GM19463 (cell line): ENCODE results near the gene ABCG1.
A peak's percentile ranks its signal among the peaks of the same experiment; 100 is the strongest.
"Not testable (repeated sequence)": the region's sequence is repeated elsewhere in the genome, so short reads cannot be mapped to it uniquely, and the experiment has no call there.

Source experiments
- ATAC-seq: cut with Tn5 transposase; IDR thresholded peaks from one replicate; pipeline ENCODE4 v1.9.1; 2021; ENCODE audit warnings: mild to moderate bottlenecking, moderate library complexity; ENCODE audit not compliant: unreplicated experiment

The ABCG1 gene

GRCh38 chr21:42218836-42219605 lies at the start of gene ABCG1:
Gene ABCG1, plus strand, starts transcription at chr21:42219140. Its CDS starts 123 bp downstream, at chr21:42219263.
- no peak for ATAC-seq

GRCh38 chr21:42169758-42170157 lies 49.2 kb upstream of the ABCG1 start:
- no peak for ATAC-seq

- ATAC-seq: no peak
These were observed 47.6 kb upstream of the ABCG1 start for GRCh38 chr21:42171091-42172053.

GRCh38 chr21:42172596-42173483 lies 46.1 kb upstream of the ABCG1 start:
- no peak for ATAC-seq

GRCh38 chr21:42174173-42174572 lies 44.8 kb upstream of the ABCG1 start:
- ATAC-seq: no peak

GRCh38 chr21:42175110-42175710 lies 43.7 kb upstream of the ABCG1 start:
- no peak for ATAC-seq

- no peak for ATAC-seq
These were observed 42.1 kb upstream of the ABCG1 start for GRCh38 chr21:42176859-42177258.

GRCh38 chr21:42179316-42179715 lies 39.6 kb upstream of the ABCG1 start:
- ATAC-seq: no peak

- not testable (repeated sequence) for ATAC-seq
These were observed 38.9 kb upstream of the ABCG1 start for GRCh38 chr21:42180001-42180400.

- no peak for ATAC-seq
These were observed 36.1 kb upstream of the ABCG1 start for GRCh38 chr21:42182713-42183371.

GRCh38 chr21:42183374-42184266 lies 35.3 kb upstream of the ABCG1 start:
- ATAC-seq: no peak

- no peak for ATAC-seq
These were observed 32.3 kb upstream of the ABCG1 start for GRCh38 chr21:42186591-42186990.

GRCh38 chr21:42187976-42188653 lies 30.8 kb upstream of the ABCG1 start:
- peak; percentile 99 for ATAC-seq

GRCh38 chr21:42188663-42189062 lies 30.3 kb upstream of the ABCG1 start:
- ATAC-seq: no peak

GRCh38 chr21:42189431-42189830 lies 29.5 kb upstream of the ABCG1 start:
- no peak for ATAC-seq

- ATAC-seq: no peak
These were observed 29.0 kb upstream of the ABCG1 start for GRCh38 chr21:42189860-42190485.

GRCh38 chr21:42190486-42190863 lies 28.5 kb upstream of the ABCG1 start:
- no peak for ATAC-seq

GRCh38 chr21:42191064-42191463 lies 27.9 kb upstream of the ABCG1 start:
- no peak for ATAC-seq
